ENCODE data around the gene PBRM1. TPM values are rescaled to one million over a fixed set of nuclear protein-coding genes. Genes with fewer than 3 reads are reported as not detected.

Gene PBRM1
- total RNA-seq, 1 donor from 2014 or later = 131 TPM

DNA sequence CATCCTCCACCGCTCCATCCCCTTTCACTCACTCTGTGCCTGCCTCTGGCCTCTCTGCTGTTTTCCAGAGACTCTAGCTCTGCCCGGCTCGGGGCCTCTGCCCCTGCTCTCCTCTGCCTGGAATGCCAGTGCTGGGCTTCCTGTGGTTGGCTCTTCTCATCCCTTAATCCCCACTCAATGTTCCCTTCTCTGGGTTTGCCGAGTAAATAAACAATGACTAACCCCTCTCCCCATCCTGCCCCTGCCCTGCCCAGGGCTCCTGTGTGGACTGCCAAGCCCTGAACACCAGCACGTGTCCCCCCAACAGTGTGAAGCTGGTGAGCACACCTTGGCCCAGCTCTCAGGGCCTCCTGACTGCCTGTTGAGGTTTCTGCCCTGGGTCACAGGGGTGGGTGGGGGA lies 178.4 kb downstream of the PBRM1 start:
- no peaks in the 10 kb centered on the region for H3K36me3 Mint-ChIP-seq (ENCODE audit: insufficient read depth)
- DNase-seq (ENCODE audit: low spot score, unreplicated experiment) = no peak
- TF ChIP-seq, protein P1, sequence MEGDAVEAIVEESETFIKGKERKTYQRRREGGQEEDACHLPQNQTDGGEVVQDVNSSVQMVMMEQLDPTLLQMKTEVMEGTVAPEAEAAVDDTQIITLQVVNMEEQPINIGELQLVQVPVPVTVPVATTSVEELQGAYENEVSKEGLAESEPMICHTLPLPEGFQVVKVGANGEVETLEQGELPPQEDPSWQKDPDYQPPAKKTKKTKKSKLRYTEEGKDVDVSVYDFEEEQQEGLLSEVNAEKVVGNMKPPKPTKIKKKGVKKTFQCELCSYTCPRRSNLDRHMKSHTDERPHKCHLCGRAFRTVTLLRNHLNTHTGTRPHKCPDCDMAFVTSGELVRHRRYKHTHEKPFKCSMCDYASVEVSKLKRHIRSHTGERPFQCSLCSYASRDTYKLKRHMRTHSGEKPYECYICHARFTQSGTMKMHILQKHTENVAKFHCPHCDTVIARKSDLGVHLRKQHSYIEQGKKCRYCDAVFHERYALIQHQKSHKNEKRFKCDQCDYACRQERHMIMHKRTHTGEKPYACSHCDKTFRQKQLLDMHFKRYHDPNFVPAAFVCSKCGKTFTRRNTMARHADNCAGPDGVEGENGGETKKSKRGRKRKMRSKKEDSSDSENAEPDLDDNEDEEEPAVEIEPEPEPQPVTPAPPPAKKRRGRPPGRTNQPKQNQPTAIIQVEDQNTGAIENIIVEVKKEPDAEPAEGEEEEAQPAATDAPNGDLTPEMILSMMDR (IDR thresholded peaks at IDR 0.05; ENCODE audit: unreplicated experiment) = no peak

DNA sequence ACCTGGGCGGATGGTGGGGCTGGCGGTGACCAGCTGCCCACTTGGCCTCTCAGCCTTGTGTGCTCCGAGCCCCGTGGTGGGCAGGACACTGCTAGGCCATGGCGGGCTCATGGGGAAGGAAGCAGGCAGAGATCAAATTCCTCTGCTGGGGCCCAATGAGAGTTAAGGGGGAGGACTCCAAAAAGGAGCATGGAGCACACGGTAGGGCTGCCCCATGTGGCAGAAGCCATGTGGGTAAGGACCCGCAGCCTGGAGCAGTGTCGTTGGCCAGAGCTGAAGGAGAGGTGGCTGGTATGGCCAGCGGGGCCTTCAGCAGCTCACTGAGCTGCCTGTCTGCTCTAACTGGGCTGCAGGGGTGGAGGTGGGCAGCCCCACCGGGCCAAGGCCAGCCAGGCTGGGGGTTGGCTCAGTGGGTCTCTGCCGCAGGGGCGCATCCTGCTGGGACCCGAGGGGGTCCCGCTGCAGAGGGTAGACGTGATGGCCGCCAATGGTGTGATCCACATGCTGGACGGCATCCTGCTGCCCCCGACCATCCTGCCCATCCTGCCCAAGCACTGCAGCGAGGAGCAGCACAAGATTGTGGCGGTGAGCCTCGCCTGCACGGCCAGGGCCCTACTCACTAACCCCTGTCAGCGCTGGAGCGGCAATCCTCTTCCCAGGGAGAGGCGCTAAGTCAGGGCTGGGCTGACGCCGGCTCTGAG lies 179.3 kb downstream of the PBRM1 start:
- Mint-ChIP-seq H3K9me3 (ENCODE audit: low read depth) (no peaks in the 10 kb centered on the region), H3K27me3 (peaks cover 3% of the 10 kb centered on the region), H3K27ac (no peak overlapping the region), H3K4me3 (ENCODE audit: low read depth) (no peak overlapping the region), H3K4me1 (ENCODE audit: low read depth) (peaks cover 1% of the 10 kb centered on the region), H3K36me3 (ENCODE audit: insufficient read depth) (no peaks in the 10 kb centered on the region)
- TF ChIP-seq, protein P1 (IDR thresholded peaks at IDR 0.05; ENCODE audit: unreplicated experiment) = no peak
- no peak for DNase-seq (ENCODE audit: low spot score, unreplicated experiment)

More for the DNA sequence above, 178.4 kb downstream of the PBRM1 start:
- H3K4me3 Mint-ChIP-seq (ENCODE audit: low read depth) = no peak overlapping the region
- peaks cover 1% of the 10 kb centered on the region for H3K4me1 Mint-ChIP-seq (ENCODE audit: low read depth)
- no peak overlapping the region for H3K27ac Mint-ChIP-seq
- H3K27me3 Mint-ChIP-seq = peaks cover 3% of the 10 kb centered on the region
- no peaks in the 10 kb centered on the region for H3K9me3 Mint-ChIP-seq (ENCODE audit: low read depth)

DNA sequence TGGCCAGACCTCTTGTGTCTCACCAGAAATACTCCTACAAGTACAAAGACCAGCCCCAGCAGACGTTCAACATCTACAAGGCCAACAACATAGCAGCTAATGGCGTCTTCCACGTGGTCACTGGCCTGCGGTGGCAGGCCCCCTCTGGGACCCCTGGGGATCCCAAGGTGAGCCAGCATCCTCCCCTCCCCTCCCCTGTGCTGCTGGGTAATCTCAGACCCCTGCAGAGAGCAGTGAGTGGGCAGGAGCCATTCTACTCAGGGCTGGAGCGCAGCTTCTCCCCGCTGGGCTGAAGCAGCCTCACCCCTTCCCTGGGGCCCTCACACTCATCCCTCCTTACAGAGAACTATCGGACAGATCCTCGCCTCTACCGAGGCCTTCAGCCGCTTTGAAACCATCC lies 180.7 kb downstream of the PBRM1 start:
- no peaks in the 10 kb centered on the region for H3K9me3 Mint-ChIP-seq (ENCODE audit: low read depth)
- peaks cover 3% of the 10 kb centered on the region for H3K27me3 Mint-ChIP-seq
- H3K4me3 Mint-ChIP-seq (ENCODE audit: low read depth) = no peak overlapping the region
- H3K27ac Mint-ChIP-seq = no peak overlapping the region
- DNase-seq (ENCODE audit: low spot score, unreplicated experiment) = no peak
- H3K36me3 Mint-ChIP-seq (ENCODE audit: insufficient read depth) = no peaks in the 10 kb centered on the region
- TF ChIP-seq, protein P1 (IDR thresholded peaks at IDR 0.05; ENCODE audit: unreplicated experiment) = no peak
- peaks cover 1% of the 10 kb centered on the region for H3K4me1 Mint-ChIP-seq (ENCODE audit: low read depth)

DNA sequence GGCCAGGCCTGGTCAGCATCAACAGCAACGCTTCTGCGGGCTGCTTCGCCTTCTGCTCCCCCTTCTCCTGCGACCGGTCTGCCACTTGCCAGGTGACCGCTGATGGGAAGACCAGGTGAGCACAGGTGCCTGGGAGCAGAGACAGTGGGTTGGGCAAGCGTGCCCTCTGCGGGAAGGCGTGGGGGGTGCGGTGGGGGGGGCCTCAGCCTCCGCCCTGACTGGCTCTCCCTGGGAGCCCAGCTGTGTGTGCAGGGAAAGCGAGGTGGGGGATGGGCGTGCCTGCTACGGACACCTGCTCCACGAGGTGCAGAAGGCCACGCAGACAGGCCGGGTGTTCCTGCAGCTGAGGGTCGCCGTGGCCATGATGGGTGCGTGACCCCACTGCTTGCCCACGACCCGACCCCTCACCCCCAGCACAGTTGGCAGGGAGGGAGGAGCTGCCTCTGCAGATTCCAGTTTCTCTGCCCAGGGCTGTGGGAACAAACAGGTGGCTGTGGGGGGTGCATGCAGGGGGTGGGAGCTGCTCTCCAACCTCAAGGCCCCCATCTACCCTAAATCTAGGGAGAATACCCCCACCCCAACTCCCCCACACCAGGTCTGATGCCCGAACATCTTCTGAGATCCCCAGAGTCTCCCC lies 181.8 kb downstream of the PBRM1 start:
- no peaks in the 10 kb centered on the region for H3K36me3 Mint-ChIP-seq (ENCODE audit: insufficient read depth)
- H3K4me3 Mint-ChIP-seq (ENCODE audit: low read depth) = no peak overlapping the region
- H3K27ac Mint-ChIP-seq = no peak overlapping the region
- no peak for DNase-seq (ENCODE audit: low spot score, unreplicated experiment)
- peaks cover 3% of the 10 kb centered on the region for H3K27me3 Mint-ChIP-seq
- H3K4me1 Mint-ChIP-seq (ENCODE audit: low read depth) = peaks cover 1% of the 10 kb centered on the region
- H3K9me3 Mint-ChIP-seq (ENCODE audit: low read depth) = no peaks in the 10 kb centered on the region
- TF ChIP-seq, protein P1 (IDR thresholded peaks at IDR 0.05; ENCODE audit: unreplicated experiment) = no peak

DNA sequence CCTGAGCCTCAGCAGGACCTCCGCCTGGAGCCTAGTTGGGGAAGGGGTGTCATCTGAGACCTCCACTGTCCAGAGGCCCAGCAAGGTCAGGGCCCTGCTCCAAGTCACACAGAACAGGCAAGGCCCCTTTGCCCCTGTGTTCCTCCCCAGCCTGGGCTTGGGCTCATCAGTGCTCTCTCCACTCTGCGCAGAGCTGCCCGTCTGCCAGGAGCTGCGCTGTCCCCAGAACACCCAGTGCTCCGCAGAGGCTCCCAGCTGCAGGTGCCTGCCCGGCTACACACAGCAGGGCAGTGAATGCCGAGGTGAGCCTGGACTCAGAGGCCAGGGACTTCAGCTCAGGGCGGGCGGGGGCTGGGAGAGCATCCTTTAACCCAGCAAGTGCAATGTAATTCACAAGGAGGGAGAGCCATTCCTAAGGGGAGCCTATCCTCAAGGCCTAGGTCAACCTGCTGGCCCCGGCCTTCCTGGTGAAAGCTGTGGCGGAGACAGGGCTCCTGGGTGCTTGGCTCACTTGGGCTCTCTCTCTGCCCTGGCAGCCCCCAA lies 182.8 kb downstream of the PBRM1 start:
- H3K27ac Mint-ChIP-seq = no peak overlapping the region
- peaks cover 1% of the 10 kb centered on the region for H3K4me1 Mint-ChIP-seq (ENCODE audit: low read depth)
- no peaks in the 10 kb centered on the region for H3K36me3 Mint-ChIP-seq (ENCODE audit: insufficient read depth)
- TF ChIP-seq, protein P1 (IDR thresholded peaks at IDR 0.05; ENCODE audit: unreplicated experiment) = no peak
- no peak overlapping the region for H3K4me3 Mint-ChIP-seq (ENCODE audit: low read depth)
- no peaks in the 10 kb centered on the region for H3K9me3 Mint-ChIP-seq (ENCODE audit: low read depth)
- no peak for DNase-seq (ENCODE audit: low spot score, unreplicated experiment)
- peaks cover 3% of the 10 kb centered on the region for H3K27me3 Mint-ChIP-seq

All from progenitor cell of endocrine pancreas (in vitro differentiated cells).